ENCODE measurements around the gene GMEB2. TPM values are rescaled to one million over a fixed set of nuclear protein-coding genes. Genes with fewer than 3 reads are reported as not detected.
"Not testable (repeated sequence)": the region's sequence is repeated elsewhere in the genome, so short reads cannot be mapped to it uniquely, and the experiment has no call there.

The GMEB2 gene
- total RNA-seq, 1 donor from 2014 or later, result 3.4 TPM

- no peak for DNase-seq (ENCODE audit: low spot score)
Observed at GRCh38 chr20:63561624-63562396, 65.1 kb downstream of the GMEB2 start.

GRCh38 chr20:63560856-63561609 lies 65.9 kb downstream of the GMEB2 start:
- DNase-seq (ENCODE audit: low spot score), result no peak

- no peak for DNase-seq (ENCODE audit: low spot score)
Observed at GRCh38 chr20:63560333-63560805, 66.5 kb downstream of the GMEB2 start.

GRCh38 chr20:63559485-63560332 lies 67.2 kb downstream of the GMEB2 start:
- not testable (repeated sequence) for DNase-seq (ENCODE audit: low spot score)

DNA sequence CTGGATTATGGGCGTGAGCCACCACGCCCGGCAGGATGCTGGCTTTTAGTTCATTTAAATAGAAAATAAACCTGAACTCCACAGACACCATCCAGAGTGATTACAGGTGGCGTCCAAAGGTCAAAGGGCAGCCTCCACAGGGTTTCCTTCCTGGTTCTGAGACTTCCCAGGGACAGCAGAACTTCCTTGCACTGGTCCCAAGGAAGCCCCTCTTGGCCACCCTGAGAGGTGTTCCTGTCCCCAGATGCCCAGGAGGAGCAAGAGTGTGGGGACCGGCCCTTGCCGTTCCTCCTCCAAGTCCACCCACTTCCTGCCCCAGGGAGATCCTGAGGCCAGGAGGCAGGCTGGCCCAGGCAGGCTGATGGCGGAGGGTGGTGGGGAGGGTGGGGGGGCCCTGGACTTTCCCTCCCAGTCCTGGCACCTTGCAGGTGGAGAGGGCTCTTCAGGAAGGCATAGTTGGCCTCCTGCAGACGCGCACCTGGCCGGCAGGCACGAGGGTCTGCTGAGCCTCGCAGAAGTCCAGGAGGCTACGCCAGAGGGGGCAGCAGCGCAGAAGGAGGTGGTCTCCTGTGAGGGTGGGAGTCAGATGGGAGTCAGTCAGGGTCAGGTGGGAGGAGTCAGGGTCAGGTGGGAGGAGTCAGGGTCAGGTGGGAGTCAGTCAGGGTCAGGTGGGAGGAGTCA lies 68.0 kb downstream of the GMEB2 start:
- no peak for DNase-seq (ENCODE audit: low spot score)

GRCh38 chr20:63557481-63557891 lies 69.4 kb downstream of the GMEB2 start:
- DNase-seq (ENCODE audit: low spot score), result no peak

DNA sequence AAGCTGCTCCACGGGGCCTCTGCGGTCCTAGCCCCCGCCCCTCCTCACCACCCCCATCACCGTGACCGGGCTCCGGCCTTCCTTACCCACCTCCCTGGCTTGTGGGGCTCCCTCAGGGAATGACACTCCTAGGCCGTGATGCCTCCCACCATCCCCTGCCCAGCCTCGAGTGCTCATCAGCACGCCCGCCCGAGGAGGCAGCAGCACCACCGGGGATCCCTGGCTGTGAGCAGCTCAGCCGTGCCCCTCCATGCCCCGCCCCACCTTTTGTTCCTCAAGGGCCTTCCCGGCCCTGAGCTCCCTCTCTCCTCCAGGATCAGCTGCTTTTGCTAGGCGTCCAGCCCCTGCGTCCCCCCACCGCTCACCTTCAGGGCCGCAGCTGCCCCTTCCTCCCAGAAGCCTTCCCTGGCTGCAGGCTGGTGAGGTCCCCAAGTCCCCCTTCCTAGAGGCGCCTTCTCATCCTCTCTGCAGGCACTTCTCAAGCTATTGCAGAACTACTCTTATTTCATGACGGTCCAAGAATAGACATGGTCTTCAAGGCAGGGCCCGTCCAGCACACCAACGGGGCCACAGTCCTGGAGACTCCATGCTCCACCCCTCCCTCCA lies 69.9 kb downstream of the GMEB2 start:
- no peak for DNase-seq (ENCODE audit: low spot score)

DNA sequence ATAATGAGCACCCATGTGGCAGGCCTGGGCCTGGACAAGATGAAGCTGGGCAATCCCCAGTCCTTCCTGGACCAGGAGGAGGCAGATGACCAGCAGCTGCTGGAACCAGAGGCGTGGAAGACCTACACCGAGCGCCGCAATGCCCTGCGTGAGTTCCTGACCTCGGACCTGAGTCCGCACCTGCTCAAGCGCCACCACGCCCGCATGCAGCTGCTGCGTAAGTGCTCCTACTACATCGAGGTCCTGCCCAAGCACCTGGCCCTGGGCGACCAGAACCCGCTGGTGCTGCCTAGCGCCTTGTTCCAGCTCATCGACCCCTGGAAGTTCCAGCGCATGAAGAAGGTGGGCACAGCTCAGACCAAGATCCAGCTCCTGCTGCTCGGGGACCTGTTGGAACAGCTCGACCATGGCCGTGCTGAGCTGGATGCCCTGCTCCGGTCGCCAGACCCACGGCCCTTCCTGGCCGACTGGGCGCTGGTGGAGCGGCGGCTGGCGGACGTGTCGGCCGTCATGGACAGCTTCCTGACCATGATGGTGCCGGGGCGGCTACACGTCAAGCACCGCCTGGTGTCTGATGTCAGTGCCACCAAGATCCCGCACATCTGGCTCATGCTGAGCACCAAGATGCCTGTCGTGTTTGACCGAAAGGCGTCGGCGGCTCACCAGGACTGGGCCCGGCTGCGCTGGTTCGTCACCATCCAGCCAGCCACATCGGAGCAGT lies 71.1 kb downstream of the GMEB2 start:
- DNase-seq (ENCODE audit: low spot score), result no peak

DNA sequence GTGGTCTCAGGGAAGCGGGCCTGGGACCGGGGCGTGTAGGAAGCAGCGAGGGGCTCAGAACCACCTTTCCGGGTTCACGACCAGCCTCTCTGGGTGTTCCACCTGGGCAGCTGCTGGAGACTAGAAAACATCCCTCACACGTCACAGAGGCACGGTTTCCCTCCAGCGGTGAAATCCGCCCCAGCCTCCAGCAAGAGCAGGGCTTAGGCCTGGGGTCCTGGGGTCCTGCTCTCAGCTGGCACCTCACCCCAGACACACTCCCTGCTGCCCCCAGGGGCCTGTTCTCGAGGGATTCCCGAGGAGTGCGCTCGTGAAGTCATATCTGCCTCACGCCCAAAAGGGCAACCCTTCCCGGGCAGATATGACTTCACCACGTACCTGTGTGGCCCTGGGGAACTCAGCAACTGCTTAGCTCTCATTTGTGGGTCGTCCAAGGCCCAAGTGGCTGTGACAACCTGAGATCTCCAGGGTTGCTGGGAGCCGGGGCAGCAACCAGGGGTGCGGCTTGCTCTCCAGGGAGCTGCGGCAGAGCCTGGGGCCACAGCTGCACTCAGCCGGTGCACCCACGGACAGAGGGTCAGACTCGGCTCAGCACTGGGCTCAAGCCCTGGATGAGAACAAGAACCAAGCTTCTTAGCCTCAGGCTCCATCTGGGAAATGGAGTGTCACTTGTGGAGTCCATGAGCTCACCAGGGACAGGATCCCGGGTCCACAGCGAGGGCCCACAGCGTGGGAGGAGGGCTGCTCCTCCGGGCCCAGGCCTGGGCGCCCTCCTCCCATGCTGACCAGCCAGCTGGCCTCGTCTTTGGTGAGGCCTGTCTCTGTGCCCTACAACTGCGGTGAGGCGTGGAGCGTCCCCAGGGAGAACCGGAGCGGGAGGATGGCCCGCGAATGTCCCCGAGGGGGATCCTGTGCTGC lies 72.3 kb downstream of the GMEB2 start:
- no peak for DNase-seq (ENCODE audit: low spot score)

DNA sequence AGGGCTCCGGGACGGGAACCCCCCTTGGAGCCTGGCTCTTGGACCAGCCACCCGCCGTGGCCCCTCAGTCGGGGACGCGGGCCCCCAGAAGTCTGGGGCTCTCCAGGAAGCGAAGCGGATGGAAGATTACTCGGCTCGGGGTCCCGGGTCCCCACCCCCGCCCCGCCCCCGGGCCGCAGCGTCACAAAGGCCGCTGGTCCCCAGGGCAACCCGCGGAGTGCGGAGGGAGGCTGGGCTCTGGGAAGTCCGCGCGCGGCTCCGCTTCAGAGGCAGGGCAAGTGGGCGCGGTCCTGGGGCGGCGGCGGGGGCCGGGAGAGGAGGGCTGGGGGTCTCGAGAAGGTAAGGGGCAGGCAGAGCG lies 73.0 kb downstream of the GMEB2 start, which contains the start of gene FNDC11:
TSS of gene FNDC11 (plus strand) at position 227 of the 358 bp plus-strand sequence. CDS start 1,505 bp downstream, outside the sequence.
- DNase-seq (ENCODE audit: low spot score), result peak; percentile 31

- DNase-seq (ENCODE audit: low spot score), result peak; percentile 53
Observed at GRCh38 chr20:63553251-63553932, 73.5 kb downstream of the GMEB2 start.

DNA sequence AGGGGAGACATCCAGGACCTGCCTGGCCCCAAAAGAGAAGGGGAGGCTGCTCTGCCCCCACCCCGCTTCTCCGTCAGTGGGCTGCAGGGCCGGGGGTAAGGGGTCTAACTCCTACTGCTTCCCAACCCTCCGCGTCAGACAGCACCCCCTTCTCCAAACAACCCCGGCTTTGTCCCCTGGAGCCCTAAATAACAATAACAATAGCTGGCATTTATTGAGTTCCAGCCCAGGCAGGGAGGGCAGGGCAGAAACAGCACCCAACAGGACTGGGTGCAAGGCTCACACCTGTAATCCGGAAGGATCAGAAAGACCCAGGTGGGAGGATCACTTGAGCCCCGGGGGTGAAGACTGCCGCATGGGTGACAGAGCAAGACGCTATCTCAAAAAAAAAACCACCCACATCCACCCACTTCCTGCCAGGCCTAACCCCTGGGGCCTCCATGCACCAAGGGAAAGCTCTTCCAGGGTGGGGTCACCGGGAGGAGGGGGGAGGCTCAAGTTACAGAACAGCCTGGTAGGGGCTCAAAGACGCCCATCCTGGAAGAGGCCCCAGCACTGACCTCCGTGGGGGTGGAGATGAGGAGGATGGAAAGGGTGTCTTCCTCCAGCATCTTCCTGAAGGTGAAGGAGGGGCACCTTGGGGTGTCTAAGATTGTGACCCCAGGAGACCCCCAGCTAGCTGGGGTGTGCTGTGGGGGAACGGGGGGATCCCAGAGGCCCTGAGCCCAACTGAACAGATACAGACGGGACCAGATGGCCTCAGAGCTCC lies 74.2 kb downstream of the GMEB2 start:
- peak; percentile 36 for DNase-seq (ENCODE audit: low spot score)

- no peak for DNase-seq (ENCODE audit: low spot score)
Observed at GRCh38 chr20:63551068-63551467, 75.8 kb downstream of the GMEB2 start.

GRCh38 chr20:63549679-63550282 lies 77.1 kb downstream of the GMEB2 start:
- no peak for DNase-seq (ENCODE audit: low spot score)

- DNase-seq (ENCODE audit: low spot score), result no peak
Observed at GRCh38 chr20:63549019-63549418, 77.9 kb downstream of the GMEB2 start.

GRCh38 chr20:63548542-63548941 lies 78.4 kb downstream of the GMEB2 start:
- DNase-seq (ENCODE audit: low spot score), result no peak

Data from umbilical cord (tissue), 2 donors.